ENCODE measurements around the gene IL36RN. TPM values are rescaled to one million over a fixed set of nuclear protein-coding genes. Genes with fewer than 3 reads are reported as not detected.

Gene IL36RN
- total RNA-seq, 4 donors from 2014 or later: not detected

DNA sequence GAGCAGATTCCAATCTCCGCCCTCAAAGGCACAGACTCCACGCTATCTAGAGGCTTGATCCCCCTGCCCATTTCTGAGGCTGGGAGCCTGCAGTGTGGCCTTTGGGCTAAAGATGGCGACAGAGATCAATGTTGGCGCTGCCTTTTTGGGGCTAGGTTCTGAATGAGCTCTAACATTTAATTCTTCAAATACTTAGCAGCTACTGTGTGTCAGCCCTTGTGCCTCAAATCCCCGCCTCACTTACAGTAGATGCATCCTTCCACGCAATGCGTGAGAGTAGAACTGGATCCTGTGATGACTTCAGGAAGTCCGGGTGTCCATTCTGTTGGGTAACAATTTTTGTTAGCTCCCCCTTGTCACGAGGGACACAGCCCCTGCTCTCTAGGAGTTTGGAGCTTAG lies 21.1 kb downstream of the IL36RN start:
- H3K4me1 ChIP-seq: peaks cover 23 to 30% of the 10 kb centered on the region in 2 donors
- H3K27ac ChIP-seq: peak overlapping the region in 1 of 3 donors; percentile 73
- TF ChIP-seq, protein P1, sequence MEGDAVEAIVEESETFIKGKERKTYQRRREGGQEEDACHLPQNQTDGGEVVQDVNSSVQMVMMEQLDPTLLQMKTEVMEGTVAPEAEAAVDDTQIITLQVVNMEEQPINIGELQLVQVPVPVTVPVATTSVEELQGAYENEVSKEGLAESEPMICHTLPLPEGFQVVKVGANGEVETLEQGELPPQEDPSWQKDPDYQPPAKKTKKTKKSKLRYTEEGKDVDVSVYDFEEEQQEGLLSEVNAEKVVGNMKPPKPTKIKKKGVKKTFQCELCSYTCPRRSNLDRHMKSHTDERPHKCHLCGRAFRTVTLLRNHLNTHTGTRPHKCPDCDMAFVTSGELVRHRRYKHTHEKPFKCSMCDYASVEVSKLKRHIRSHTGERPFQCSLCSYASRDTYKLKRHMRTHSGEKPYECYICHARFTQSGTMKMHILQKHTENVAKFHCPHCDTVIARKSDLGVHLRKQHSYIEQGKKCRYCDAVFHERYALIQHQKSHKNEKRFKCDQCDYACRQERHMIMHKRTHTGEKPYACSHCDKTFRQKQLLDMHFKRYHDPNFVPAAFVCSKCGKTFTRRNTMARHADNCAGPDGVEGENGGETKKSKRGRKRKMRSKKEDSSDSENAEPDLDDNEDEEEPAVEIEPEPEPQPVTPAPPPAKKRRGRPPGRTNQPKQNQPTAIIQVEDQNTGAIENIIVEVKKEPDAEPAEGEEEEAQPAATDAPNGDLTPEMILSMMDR (IDR thresholded peaks at IDR 0.05): peak; percentile 28 to 77 (median 66)
- no peak for TF ChIP-seq POLR2A (IDR thresholded peaks at IDR 0.05)
- intact Hi-C loops (cut with DNase I): loop anchor here (10.0 kb wide), 1 partner anchor 115 kb away; no protein-coding TSS in a partner anchor
- no peaks in the 10 kb centered on the region for H3K27me3 ChIP-seq
- no peaks in the 10 kb centered on the region for H3K36me3 ChIP-seq
- no peaks in the 10 kb centered on the region for H3K9me3 ChIP-seq
- peak; percentile 41 to 54 for DNase-seq
- no peak overlapping the region for H3K4me3 ChIP-seq (replicated peaks in 1 of 3)
- WGBS, 2 donors: 47 to 63% methylated on average over 9 of the region's 9 CpGs

- Histone ChIP-seq H3K27me3 (no peaks in the 10 kb centered on the region), H3K9me3 (no peaks in the 10 kb centered on the region), H3K27ac (no peak overlapping the region), H3K4me1 (peaks cover 23 to 35% of the 10 kb centered on the region in 2 donors), H3K36me3 (no peaks in the 10 kb centered on the region), H3K4me3 (replicated peaks in 1 of 3) (no peak overlapping the region)
- intact Hi-C loops (cut with DNase I): loop anchor here (10.0 kb wide), 1 partner anchor 113 kb away; no protein-coding TSS in a partner anchor
- WGBS, 2 donors: 88 to 95% methylated on average over 2 of the region's 2 CpGs
- no peak for TF ChIP-seq POLR2A (IDR thresholded peaks at IDR 0.05)
- TF ChIP-seq, protein P1 (IDR thresholded peaks at IDR 0.05): no peak
- DNase-seq: no peak
Measured at GRCh38 chr2:113081488-113082210, 22.7 kb downstream of the IL36RN start.

- H3K27ac ChIP-seq: no peak overlapping the region
- peaks cover 28 to 33% of the 10 kb centered on the region in 2 donors for H3K4me1 ChIP-seq
- no peak for DNase-seq
- TF ChIP-seq, protein P1 (IDR thresholded peaks at IDR 0.05): no peak
- no peak for TF ChIP-seq POLR2A (IDR thresholded peaks at IDR 0.05)
- H3K27me3 ChIP-seq: no peaks in the 10 kb centered on the region
- intact Hi-C loops (cut with DNase I): loop anchor here (10.0 kb wide), 1 partner anchor 112 kb away; no protein-coding TSS in a partner anchor
- H3K36me3 ChIP-seq: no peaks in the 10 kb centered on the region
- WGBS, 2 donors: 76 to 83% methylated on average over 8 of the region's 8 CpGs
- no peak overlapping the region for H3K4me3 ChIP-seq (replicated peaks in 1 of 3)
- no peaks in the 10 kb centered on the region for H3K9me3 ChIP-seq
Measured at GRCh38 chr2:113083296-113083695, 24.3 kb downstream of the IL36RN start.

- H3K4me1 ChIP-seq: peaks cover 22 to 28% of the 10 kb centered on the region in 2 donors
- TF ChIP-seq, protein P1 (IDR thresholded peaks at IDR 0.05): peak in 3 of 6 experiments; percentile 15 to 42 (median 41)
- no peak for TF ChIP-seq POLR2A (IDR thresholded peaks at IDR 0.05)
- H3K27ac ChIP-seq: no peak overlapping the region
- H3K27me3 ChIP-seq: no peaks in the 10 kb centered on the region
- H3K9me3 ChIP-seq: no peaks in the 10 kb centered on the region
- DNase-seq: peak; percentile 51 to 54
- 56 to 67% methylated on average over 5 of the region's 5 CpGs for WGBS, 2 donors
- no peaks in the 10 kb centered on the region for H3K36me3 ChIP-seq
- intact Hi-C loops (cut with DNase I): loop anchor here (10.0 kb wide), 1 partner anchor 110 kb away; no protein-coding TSS in a partner anchor
- no peak overlapping the region for H3K4me3 ChIP-seq (replicated peaks in 1 of 3)
Measured at GRCh38 chr2:113084249-113085000, 25.4 kb downstream of the IL36RN start.

Data from thyroid gland (tissue), 4 donors.